T-helper 1 cell treated with Interleukin-12 subunit alpha and Interleukin-12 subunit beta and Interleukin-4 antibody, amounts not matched to agents 30 ng/mL and 1 ng/mL, for 36 hours (primary cell): ENCODE measurements around the gene PPP1R15A. TPM values are rescaled to one million over a fixed set of nuclear protein-coding genes. Genes with fewer than 3 reads are reported as not detected.

ENCODE experiments used
- intact Hi-C: fragments of 100-400 bp; cut with micrococcal nuclease; formaldehyde crosslinking; loops from one replicate; pipeline ENCODE4 v1.15.1; 2024
- total RNA-seq: library from RNA; stranded (reverse); gene quantifications from 2 replicates; pipeline ENCODE4 v1.2.3, GENCODE V29; 2022

PPP1R15A gene
- total RNA-seq, 1 donor from 2014 or later, result 38.1 TPM

DNA sequence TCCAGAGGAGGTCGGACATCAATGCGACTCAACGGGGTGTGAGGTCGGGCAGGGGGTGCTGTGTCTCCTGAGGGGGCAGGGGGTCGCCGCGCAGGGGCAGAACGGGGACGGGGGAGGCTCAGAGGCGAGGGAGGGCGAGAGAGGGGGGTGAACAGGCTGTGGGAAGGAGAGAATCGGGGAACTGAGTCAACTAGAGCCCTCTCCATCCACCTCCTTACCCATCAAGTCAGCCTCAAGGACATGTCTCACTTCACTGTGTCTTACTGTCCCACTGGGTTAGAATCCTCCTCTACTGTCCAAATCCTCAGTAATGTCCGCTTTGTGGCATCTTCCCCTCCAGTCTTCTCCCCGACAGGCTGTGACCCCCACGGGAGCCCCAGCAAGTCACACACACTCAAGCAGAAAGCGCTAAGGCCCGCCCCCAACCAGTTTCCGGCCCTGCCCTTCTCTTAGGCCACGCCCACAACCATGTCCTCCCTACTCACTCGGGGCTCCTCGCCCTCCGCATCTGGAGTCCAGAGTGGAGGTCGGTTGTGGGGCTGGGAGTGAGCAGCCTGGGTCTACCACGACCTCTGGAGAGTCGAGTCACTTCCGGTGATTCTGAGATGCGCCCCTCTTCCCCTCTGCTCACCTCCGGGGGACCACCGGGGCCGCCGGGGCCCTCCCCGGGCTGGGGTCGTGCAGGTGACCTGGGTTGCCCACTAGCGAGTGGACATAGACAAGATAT is 13.1 kb upstream of the PPP1R15A start:
- intact Hi-C loops, result loop anchor here (1.0 kb wide), 5 partner anchors 13 to 145 kb away; partner anchors contain the start of genes BAX, NUCB1 and PPP1R15A

DNA sequence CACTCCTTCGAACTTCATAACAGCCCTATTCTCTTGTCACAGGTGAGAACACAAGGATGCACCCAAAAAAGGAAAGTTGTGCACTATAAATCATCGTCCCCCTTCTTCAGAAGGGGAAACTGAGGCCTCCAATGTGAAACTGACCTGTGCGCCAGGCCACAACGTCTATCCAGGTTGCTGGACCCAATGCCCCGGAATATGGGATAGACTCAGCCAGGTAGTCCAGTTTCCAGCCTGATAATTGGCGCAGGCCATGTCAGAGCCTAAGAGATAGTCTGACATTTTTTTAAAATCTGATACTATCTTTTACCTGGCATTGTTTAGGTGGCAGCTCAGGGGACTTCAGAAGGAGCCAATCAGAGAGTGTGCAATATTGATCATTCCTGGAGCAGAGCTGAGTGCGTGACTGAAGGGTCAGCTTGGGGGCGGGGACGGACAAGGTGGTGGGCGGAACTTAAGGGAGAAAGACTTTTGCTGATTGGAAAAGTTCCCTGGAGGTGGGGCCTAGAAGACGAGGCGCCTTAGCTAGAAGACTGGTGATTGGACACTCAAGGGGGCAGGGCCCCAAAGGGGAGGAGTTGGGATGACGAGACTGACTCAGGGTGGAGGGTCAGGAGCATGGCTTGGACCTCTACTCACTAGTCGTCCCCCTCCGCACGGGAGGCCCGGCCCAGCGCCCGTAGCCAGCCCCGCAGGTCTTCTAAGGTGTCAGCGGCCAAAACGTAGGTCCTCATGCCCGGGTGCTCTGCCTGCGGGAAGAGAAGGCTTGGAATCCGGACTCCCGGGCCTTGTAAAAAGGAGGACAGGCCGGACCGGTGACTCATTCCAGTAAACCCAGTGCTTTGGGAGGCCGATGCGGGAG is 12.3 kb upstream of the PPP1R15A start:
- intact Hi-C loops, result loop anchor here (1.0 kb wide), 1 partner anchor 12 kb away; the partner anchor contains the start of gene PPP1R15A

DNA sequence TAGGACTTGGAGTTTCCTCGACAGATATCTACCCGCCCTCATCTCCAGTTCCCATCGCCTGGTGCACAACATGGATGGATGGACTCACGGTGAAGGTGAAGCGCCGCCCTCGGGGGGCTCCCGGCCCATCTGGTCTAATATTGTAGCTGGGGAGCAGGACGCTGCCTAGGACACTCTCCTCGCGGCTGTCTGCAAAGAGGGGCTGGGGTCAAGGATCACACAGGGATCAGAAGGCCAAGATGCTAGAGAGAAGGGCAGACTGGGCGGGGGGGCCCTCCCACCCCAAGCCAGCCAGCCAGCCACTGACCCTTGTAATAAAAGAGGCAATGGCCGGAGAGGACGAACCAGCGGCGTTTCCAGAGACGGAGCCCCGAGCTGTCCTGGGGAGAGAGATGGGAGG is 10.9 kb upstream of the PPP1R15A start:
- intact Hi-C loops, result no loop called here

DNA sequence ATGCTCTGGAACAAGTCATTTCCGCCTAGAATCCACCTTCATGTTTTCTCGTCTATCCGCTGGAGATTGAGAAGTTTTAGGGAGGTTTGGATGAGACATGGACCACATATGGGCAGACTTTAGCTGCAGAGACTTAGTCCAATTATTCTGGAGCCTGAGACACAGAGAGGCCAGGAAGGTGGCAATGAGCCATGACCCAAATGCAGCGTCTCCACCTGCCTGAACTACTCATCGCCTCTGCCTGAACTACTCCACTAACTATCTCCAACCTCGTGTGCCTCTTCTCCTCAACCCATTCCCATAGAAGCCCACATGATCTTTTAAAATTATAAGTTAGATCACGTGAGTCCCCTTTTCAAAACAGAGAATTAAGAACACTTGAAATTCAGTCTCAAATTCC is 9.4 kb upstream of the PPP1R15A start:
- intact Hi-C loops, result no loop called here

DNA sequence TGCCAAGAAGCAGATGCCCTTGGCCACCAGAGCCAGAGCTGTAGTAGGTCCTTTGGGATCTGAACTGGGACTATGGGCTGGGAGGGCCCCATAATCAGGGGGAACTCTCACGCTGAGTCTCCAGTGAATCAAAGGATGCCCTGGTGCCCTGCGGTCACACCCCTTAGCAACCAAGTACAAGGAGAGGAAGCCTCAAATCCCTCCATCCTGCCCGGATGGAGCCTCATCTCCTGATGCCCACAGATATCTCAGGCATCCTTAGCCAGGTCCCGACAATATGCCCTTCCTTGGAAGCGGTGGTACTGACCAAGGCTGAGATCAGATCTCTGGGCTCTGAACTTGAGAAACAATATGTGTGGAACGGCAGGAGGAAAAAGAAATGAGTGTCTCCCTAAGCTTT is 5.5 kb upstream of the PPP1R15A start:
- intact Hi-C loops, result no loop called here

DNA sequence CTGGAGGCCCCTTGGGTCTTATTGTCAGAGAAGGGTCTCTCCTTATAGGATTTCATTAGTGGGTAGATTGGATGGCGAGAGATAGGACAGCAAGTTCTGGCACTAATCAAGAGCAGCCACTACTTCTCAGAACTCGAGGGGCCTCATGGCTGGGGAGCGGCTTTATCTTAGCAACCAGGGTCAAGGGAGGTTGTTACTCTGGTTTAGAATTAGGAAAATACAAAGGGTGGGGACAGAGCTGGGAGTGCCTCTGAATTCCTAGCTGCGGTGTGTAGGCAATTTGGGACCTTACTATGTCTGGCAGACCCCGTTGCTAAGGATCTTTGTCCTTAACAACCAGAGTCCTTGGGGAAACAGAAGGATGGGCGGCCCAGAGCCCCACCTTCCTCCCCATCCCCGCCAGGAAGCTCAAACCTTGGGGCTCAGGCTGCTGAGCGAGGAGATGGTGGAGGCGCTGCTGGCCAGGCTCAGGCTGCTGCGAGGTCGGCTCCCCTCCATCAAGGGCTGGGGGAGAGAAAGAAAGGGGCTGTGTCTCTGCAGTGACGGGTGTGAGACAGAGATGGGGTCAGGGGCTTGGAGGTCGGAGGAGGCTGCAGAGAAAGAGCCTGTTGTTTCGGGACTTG is 5.0 kb upstream of the PPP1R15A start:
- intact Hi-C loops, result no loop called here

DNA sequence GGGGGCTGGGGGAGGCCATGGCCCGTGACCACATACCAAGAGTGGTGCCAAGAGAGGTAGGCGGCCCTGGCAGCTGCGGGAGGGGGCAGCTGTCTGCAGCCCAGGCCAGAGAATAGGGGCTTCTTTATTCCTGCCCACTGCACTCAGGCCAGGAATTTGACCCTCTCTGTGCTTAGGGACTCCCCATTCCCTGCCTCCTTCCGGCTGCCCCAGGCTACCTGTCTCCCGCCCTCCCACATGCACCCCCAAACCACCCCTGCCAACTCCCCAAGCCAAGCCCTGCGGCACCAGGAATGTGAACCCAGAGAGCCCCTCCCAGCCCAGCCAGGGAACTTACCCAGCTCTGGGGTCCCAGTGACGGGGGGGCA is 4.5 kb upstream of the PPP1R15A start:
- intact Hi-C loops, result no loop called here

DNA sequence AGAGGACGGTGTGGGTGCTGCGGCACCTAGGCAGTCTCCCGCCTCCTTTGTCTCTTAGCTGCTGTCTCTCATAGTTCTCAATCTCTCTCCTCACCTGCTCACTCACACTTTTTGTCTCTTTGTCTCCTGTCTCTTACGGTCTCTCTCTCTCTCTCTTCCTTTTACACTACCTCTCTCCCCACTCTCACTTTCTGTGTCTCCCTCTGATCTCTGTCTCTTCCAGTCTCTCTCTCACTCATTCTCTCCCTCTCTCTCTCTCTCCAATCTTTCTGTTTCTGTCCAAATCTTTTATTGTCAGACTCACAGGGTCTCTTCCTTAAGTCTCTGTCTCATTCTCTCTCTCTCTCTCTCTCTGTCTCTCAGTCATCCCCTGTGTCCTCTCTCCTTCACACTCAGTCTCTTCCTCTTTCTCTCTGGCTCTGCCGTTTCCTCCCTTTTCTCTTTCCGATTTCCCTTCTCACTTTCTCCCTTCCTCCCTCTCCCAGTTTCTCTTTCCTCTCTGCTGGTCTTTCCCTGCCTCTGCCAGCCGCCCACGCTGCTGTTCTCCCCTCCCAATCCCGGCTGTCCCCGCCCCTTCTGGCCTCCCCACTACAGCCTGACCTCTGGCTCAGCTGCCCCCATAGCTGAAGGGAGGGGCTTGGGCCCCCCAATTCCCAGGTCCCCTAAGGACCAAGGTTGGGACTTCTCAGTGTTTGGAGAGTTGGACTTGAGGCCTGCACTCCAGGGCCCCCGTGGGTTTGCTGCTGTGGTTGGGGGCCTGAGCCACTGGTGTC is 3.9 kb upstream of the PPP1R15A start, which contains the start of gene PLEKHA4:
Gene PLEKHA4 (minus strand): TSS at position 504 of the 773 bp plus-strand sequence. CDS start 997 bp downstream, outside the sequence.
- intact Hi-C loops, result no loop called here

DNA sequence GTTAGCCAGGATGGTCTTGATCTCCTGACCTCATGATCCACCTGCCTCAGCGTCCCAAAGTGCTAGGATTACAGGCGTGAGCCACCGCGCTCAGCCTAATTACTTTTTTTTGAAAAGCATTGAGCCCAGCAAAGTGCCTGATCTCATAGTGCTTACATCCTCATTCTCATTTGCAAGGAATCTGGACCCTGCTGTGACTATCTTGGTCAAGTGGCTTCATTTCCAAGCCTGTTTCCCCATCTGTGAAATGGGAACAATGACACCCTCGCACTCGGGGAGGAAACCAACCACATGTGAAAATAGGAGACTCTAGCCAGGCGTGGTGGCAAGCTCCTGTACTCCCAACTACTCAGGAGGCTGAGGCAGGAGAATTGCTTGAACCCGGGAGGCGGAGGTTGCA is 2.2 kb upstream of the PPP1R15A start:
- intact Hi-C loops, result loop anchor here (10.0 kb wide), 1 partner anchor 545 kb away; the partner anchor contains the start of gene EMP3

DNA sequence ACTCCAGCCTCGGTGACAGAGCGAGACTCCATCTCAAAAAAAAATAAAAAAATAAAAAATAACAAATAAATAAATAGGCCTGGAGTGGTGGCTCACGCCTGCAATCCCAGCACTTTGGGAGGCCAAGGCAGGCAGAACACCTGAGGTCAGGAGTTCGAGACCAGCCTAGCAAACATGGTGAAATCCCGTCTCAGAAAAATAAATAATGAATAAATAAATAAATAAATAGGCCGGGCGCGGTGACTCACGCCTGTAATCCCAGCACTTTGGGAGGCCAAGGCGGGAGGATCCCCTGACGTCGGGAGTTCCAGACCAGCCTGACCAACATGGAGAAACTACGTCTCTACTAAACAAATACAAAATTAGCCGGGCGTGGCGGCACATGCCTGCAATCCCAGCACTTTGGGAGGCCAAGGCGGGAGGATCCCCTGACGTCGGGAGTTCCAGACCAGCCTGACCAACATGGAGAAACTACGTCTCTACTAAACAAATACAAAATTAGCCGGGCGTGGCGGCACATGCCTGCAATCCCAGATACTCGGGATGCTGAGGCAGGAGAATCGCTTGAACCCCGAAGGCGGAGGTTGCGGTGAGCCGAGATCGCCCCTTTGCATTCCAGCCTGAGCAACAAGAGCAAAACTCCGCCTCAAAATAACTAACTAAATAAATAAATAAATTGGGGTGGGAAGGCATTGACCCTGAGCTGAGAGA is 595 bp upstream of the PPP1R15A start:
- intact Hi-C loops, result loop anchor here (1.0 to 10.0 kb wide), 8 partner anchors 12 to 547 kb away; partner anchors contain the start of genes DHDH, EMP3 and FTL

DNA sequence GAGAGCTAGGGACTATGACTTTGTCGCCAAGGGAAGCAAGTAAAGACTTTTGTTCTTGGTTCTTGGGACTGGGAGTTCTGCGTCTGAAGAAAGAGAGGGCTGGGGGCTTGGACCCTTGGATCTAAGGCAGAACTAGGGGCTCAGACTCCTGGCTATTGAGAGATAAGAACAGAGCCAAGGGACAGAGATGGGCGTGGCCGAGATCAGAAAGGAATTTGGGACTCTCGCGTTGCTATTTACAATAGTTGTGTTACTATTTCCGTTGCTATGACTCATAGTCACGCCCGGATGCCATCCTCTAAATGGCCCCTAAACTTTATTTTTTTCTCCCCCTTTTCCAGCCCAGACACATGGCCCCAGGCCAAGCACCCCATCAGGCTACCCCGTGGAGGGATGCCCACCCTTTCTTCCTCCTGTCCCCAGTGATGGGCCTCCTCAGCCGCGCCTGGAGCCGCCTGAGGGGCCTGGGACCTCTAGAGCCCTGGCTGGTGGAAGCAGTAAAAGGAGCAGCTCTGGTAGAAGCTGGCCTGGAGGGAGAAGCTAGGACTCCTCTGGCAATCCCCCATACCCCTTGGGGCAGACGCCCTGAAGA is 759 bp downstream of the PPP1R15A start:
- intact Hi-C loops, result loop anchor here (1.0 to 10.0 kb wide), 9 partner anchors 14 to 548 kb away; partner anchors contain the start of genes DHDH, EMP3, FTL and GYS1

DNA sequence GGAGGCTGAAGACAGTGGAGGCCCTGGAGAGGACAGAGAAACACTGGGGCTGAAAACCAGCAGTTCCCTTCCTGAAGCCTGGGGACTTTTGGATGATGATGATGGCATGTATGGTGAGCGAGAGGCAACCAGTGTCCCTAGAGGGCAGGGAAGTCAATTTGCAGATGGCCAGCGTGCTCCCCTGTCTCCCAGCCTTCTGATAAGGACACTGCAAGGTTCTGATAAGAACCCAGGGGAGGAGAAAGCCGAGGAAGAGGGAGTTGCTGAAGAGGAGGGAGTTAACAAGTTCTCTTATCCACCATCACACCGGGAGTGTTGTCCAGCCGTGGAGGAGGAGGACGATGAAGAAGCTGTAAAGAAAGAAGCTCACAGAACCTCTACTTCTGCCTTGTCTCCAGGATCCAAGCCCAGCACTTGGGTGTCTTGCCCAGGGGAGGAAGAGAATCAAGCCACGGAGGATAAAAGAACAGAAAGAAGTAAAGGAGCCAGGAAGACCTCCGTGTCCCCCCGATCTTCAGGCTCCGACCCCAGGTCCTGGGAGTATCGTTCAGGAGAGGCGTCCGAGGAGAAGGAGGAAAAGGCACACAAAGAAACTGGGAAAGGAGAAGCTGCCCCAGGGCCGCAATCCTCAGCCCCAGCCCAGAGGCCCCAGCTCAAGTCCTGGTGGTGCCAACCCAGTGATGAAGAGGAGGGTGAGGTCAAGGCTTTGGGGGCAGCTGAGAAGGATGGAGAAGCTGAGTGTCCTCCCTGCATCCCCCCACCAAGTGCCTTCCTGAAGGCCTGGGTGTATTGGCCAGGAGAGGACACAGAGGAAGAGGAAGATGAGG is 1.5 kb downstream of the PPP1R15A start:
- intact Hi-C loops, result loop anchor here (1.0 to 10.0 kb wide), 3 partner anchors 120 to 579 kb away; partner anchors contain the start of genes ALDH16A1, EMP3, GYS1 and RUVBL2

DNA sequence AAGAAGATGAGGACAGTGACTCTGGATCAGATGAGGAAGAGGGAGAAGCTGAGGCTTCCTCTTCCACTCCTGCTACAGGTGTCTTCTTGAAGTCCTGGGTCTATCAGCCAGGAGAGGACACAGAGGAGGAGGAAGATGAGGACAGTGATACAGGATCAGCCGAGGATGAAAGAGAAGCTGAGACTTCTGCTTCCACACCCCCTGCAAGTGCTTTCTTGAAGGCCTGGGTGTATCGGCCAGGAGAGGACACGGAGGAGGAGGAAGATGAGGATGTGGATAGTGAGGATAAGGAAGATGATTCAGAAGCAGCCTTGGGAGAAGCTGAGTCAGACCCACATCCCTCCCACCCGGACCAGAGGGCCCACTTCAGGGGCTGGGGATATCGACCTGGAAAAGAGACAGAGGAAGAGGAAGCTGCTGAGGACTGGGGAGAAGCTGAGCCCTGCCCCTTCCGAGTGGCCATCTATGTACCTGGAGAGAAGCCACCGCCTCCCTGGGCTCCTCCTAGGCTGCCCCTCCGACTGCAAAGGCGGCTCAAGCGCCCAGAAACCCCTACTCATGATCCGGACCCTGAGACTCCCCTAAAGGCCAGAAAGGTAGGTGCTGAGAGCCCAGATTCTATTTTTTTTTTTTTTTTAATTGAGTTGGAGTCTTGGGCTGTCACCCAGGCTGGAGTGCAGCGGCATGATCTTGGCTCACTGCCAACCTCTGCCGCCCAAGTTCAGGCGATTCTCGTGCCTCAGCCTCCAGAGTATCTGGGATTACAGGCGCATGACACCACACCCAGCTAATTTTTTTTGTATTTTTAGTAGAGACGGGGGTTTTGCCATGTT is 2.3 kb downstream of the PPP1R15A start:
- intact Hi-C loops, result loop anchor here (1.0 to 10.0 kb wide), 4 partner anchors 26 to 578 kb away; partner anchors contain the start of genes ALDH16A1, BAX, EMP3 and NUCB1

DNA sequence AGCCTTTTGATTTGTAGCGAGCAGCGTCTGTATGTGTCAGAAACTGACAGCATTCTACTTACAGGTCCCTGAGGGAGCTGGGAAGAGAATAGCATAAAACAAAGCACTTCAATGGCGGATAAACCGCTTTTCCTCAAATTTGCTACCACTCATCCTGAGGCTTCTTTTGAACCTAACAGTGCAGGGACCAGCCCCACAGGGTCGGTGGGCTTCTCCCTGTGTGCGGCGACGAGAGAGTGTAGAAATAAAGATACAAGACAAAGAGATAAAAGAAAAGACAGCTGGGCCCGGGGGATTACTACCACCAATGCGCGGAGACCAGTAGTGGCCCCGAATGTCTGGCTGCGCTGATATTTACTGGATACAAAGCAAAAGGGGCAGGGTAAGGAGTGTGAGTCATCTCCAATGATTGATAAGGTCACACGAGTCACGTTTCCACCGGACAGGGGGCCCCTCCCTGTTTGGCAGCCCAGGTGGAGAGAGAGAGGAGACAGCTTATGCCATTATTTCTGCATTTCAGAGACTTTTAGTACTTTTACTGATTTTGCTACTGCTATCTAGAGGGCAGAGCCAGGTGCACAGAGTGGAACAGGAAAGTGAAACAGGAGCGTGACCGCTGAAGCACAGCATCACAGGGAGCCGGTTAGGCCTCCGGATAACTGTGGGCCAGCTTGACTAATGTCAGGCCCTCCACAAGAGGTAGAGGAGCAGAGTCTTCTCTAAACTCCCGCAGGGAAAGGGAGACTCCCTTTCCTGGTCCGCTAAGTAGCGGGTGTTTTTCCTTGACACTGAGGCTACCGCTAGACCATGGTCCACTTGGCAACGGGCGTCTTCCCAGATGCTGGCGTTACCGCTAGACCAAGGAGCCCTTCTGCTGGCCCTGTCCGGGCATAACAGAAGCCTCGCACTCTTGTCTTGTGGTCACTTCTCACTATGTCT is 4.1 kb downstream of the PPP1R15A start:
- intact Hi-C loops, result loop anchor here (10.0 kb wide), 1 partner anchor 552 kb away; the partner anchor contains the start of gene EMP3

DNA sequence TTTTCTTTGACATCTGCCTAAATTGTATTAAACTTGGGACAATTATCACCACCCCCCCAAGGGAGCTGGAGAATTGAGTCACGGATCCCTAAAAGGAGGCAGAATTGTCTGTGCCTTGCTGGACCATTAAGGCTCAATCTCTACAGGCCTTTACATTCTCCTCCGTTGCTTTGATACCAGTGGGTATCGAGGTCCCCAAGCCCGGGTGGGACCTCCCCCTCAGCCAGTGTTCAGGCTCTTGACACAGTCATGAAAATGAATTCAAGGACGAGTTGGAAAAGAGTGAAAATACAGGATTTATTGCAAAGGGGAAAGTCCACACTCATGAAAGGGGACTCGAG is 5.6 kb downstream of the PPP1R15A start:
- intact Hi-C loops, result loop anchor here (10.0 kb wide), 1 partner anchor 553 kb away; the partner anchor contains the start of gene EMP3
